ENCODE results near the gene PLA2G4B. TPM values are rescaled to one million over a fixed set of nuclear protein-coding genes. Genes with fewer than 3 reads are reported as not detected.

Gene PLA2G4B
- total RNA-seq, 1 experiment from 2014 or later: 11.0 TPM

DNA sequence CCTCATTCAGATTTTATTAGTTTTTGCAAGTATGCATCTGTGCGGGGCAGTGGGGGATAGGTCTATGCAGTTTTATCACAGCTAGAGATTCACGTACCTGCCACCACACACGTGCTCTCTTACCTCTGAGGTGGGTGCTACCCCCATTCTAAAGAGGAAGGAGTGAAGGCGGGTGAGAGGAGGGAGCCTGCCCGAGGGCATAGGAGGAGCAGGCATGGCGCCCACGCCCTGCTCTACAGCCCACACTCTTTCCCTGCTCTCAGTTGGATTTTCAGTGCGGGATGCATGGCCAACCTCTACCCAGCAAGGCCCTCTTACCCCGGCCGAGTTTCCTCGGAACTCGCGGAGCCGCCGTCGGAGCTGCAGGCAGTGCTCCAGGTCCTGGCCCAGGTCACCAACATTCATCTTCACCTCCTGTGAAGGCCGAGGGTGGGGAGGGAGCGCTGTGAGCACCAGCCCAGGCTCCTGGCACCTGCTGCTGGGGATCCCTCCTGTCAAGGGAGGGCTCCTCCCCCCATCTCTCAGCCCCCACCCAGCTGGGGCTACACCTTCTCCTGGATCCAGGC lies 26.9 kb downstream of the PLA2G4B start:
- H3K27me3 Mint-ChIP-seq (ENCODE audit: low read depth): no peaks in the 10 kb centered on the region; the same call in 1 of the 2 replicates
- H3K27ac Mint-ChIP-seq: no peak overlapping the region
- TF ChIP-seq, protein P1, sequence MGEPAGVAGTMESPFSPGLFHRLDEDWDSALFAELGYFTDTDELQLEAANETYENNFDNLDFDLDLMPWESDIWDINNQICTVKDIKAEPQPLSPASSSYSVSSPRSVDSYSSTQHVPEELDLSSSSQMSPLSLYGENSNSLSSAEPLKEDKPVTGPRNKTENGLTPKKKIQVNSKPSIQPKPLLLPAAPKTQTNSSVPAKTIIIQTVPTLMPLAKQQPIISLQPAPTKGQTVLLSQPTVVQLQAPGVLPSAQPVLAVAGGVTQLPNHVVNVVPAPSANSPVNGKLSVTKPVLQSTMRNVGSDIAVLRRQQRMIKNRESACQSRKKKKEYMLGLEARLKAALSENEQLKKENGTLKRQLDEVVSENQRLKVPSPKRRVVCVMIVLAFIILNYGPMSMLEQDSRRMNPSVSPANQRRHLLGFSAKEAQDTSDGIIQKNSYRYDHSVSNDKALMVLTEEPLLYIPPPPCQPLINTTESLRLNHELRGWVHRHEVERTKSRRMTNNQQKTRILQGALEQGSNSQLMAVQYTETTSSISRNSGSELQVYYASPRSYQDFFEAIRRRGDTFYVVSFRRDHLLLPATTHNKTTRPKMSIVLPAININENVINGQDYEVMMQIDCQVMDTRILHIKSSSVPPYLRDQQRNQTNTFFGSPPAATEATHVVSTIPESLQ (CRISPR knock-in tag; IDR thresholded peaks at IDR 0.05): no peak
- no peak for TF ChIP-seq RORB (CRISPR knock-in tag; IDR thresholded peaks at IDR 0.05)
- TF ChIP-seq, protein P2, sequence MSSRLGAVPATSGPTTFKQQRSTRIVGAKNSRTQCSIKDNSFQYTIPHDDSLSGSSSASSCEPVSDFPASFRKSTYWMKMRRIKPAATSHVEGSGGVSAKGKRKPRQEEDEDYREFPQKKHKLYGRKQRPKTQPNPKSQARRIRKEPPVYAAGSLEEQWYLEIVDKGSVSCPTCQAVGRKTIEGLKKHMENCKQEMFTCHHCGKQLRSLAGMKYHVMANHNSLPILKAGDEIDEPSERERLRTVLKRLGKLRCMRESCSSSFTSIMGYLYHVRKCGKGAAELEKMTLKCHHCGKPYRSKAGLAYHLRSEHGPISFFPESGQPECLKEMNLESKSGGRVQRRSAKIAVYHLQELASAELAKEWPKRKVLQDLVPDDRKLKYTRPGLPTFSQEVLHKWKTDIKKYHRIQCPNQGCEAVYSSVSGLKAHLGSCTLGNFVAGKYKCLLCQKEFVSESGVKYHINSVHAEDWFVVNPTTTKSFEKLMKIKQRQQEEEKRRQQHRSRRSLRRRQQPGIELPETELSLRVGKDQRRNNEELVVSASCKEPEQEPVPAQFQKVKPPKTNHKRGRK (CRISPR knock-in tag; IDR thresholded peaks at IDR 0.05; ENCODE audit: borderline replicate concordance): no peak
- no peak for TF ChIP-seq JAZF1 (CRISPR knock-in tag; IDR thresholded peaks at IDR 0.05)
- TF ChIP-seq NR3C1 (CRISPR knock-in tag; conservative IDR thresholded peaks at IDR 0.05; ENCODE audit: low read depth): no peak
- TF ChIP-seq TEAD4 (CRISPR knock-in tag; IDR thresholded peaks at IDR 0.05): no peak
- no peak for TF ChIP-seq HMGA2 (CRISPR knock-in tag; IDR thresholded peaks at IDR 0.05)
- no peaks in the 10 kb centered on the region for H3K9me3 Mint-ChIP-seq
- no peak overlapping the region for H3K4me3 Mint-ChIP-seq
- DNase-seq (ENCODE audit: low spot score) (no peak), ATAC-seq (no peak)
- peaks cover 5% of the 10 kb centered on the region for H3K4me1 Mint-ChIP-seq
- ChIA-PET CTCF (no interaction called here), POLR2A (no interaction called here)
- H3K36me3 Mint-ChIP-seq: no peaks in the 10 kb centered on the region

DNA sequence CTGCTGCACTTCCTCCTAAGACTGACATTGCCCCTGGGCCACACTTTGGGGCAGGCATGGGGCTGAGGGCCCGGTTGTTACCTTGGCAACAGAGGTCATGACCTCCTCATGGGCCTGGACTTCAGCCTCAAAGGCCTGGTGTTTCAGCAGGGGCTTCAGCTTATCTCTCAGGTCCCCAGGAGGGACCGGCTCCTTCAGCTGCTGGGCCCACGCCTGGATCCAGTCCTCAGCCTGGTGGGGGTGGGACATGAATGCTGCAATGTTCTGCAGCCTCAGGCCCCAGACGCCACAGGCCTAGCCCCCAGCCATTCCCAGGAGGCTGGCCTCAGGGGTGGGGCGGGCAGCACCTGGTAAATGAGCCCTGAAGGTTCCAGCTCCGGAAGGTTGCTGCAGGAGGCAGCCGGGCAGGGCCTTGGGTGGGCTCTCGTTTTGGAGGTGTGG lies 27.6 kb downstream of the PLA2G4B start:
- H3K4me1 Mint-ChIP-seq: peaks cover 5% of the 10 kb centered on the region
- ChIA-PET CTCF (interaction anchor here (0.8 to 1.4 kb wide), 2 partner anchors 38 to 373 kb away, joined by 3 to 8 read pairs; no protein-coding TSS in a partner anchor), POLR2A (interaction anchor here (0.8 kb wide), 1 partner anchor 28 kb away, joined by 3 read pairs; no protein-coding TSS in a partner anchor)
- DNase-seq (ENCODE audit: low spot score): no peak
- no peak for TF ChIP-seq NFATC4 (CRISPR knock-in tag; IDR thresholded peaks at IDR 0.05)
- TF ChIP-seq ZNF263 (CRISPR knock-in tag; IDR thresholded peaks at IDR 0.05; ENCODE audit: low read depth): no peak
- no peak for TF ChIP-seq CREB1 (CRISPR knock-in tag; IDR thresholded peaks at IDR 0.05)
- TF ChIP-seq CBFB (CRISPR knock-in tag; IDR thresholded peaks at IDR 0.05; ENCODE audit: low read depth): no peak
- TF ChIP-seq, protein P3, sequence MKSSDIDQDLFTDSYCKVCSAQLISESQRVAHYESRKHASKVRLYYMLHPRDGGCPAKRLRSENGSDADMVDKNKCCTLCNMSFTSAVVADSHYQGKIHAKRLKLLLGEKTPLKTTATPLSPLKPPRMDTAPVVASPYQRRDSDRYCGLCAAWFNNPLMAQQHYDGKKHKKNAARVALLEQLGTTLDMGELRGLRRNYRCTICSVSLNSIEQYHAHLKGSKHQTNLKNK (CRISPR knock-in tag; IDR thresholded peaks at IDR 0.05): no peak
- no peak for TF ChIP-seq GRHL2 (CRISPR knock-in tag; IDR thresholded peaks at IDR 0.05; ENCODE audit: insufficient replicate concordance, severe bottlenecking)
- TF ChIP-seq, protein P4, sequence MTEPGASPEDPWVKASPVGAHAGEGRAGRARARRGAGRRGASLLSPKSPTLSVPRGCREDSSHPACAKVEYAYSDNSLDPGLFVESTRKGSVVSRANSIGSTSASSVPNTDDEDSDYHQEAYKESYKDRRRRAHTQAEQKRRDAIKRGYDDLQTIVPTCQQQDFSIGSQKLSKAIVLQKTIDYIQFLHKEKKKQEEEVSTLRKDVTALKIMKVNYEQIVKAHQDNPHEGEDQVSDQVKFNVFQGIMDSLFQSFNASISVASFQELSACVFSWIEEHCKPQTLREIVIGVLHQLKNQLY (CRISPR knock-in tag; IDR thresholded peaks at IDR 0.05): no peak
- H3K36me3 Mint-ChIP-seq: no peaks in the 10 kb centered on the region
- H3K27ac Mint-ChIP-seq: no peak overlapping the region
- H3K9me3 Mint-ChIP-seq: no peaks in the 10 kb centered on the region
- H3K27me3 Mint-ChIP-seq (ENCODE audit: low read depth): no peaks in the 10 kb centered on the region; the same call in 1 of the 2 replicates
- no peak overlapping the region for H3K4me3 Mint-ChIP-seq
- ATAC-seq: no peak

DNA sequence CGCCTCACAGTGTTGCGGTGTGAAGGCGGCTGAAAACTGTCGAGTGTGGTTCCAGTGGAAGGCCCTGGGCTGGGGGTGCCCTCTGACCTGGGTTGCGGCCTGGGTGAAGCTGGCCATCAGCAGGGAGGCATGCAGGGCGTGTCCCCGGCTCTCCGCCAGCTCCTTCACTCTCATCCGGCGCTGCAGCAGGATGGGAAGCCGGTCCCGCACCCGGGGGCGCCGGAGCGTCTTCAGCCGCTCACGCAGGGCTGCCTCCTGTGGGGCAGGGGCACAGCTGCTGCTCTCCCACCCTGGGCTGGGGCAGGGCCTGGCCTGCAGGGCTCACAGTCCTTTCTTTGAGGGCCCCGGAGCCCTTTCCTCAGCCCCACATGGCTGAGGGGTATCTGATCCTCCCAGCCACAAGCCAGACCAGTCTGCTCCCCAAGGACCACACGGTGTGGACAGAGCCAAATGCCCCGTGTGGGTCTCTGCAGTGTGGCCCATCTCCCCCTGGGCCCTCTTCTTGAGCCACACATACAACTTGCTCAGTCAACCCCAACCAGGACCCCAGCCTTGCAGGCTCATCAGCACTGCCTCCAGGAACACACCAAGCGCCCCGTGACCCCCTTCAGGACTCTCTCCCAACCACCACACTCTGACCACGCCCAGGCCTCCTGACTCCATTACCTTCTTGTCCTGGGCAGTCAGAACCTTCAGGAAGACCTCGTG lies 28.4 kb downstream of the PLA2G4B start:
- Mint-ChIP-seq H3K27me3 (ENCODE audit: low read depth) (no peaks in the 10 kb centered on the region; the same call in 1 of the 2 replicates), H3K9me3 (no peaks in the 10 kb centered on the region), H3K4me3 (no peak overlapping the region), H3K36me3 (no peaks in the 10 kb centered on the region), H3K4me1 (peaks cover 5% of the 10 kb centered on the region), H3K27ac (peak overlapping the region; percentile 65)
- ChIA-PET CTCF (interaction anchor here (0.8 to 1.4 kb wide), 2 partner anchors 38 to 374 kb away, joined by 3 to 8 read pairs; no protein-coding TSS in a partner anchor), POLR2A (interaction anchor here (0.8 kb wide), 1 partner anchor 27 kb away, joined by 3 read pairs; no protein-coding TSS in a partner anchor)
- TF ChIP-seq ZNF396 (CRISPR knock-in tag; IDR thresholded peaks at IDR 0.05; ENCODE audit: borderline replicate concordance): no peak
- no peak for TF ChIP-seq FOXK1 (CRISPR knock-in tag; IDR thresholded peaks at IDR 0.05)
- TF ChIP-seq ZNF423 (CRISPR knock-in tag; IDR thresholded peaks at IDR 0.05): no peak
- TF ChIP-seq GTF2I (CRISPR knock-in tag; conservative IDR thresholded peaks at IDR 0.05): no peak
- no peak for TF ChIP-seq KAT7 (CRISPR knock-in tag; IDR thresholded peaks at IDR 0.05; ENCODE audit: borderline replicate concordance)
- TF ChIP-seq MYBL2 (CRISPR knock-in tag; IDR thresholded peaks at IDR 0.05): no peak
- TF ChIP-seq ZBTB21 (CRISPR knock-in tag; IDR thresholded peaks at IDR 0.05; ENCODE audit: borderline replicate concordance): no peak
- TF ChIP-seq TCF7 (CRISPR knock-in tag; IDR thresholded peaks at IDR 0.05; ENCODE audit: low read depth): no peak
- no peak for TF ChIP-seq SMAD4 (CRISPR knock-in tag; IDR thresholded peaks at IDR 0.05)
- no peak for TF ChIP-seq NR2C2 (CRISPR knock-in tag; IDR thresholded peaks at IDR 0.05)
- TF ChIP-seq, protein P5, sequence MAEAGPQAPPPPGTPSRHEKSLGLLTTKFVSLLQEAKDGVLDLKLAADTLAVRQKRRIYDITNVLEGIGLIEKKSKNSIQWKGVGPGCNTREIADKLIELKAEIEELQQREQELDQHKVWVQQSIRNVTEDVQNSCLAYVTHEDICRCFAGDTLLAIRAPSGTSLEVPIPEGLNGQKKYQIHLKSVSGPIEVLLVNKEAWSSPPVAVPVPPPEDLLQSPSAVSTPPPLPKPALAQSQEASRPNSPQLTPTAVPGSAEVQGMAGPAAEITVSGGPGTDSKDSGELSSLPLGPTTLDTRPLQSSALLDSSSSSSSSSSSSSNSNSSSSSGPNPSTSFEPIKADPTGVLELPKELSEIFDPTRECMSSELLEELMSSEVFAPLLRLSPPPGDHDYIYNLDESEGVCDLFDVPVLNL (CRISPR knock-in tag; IDR thresholded peaks at IDR 0.05; ENCODE audit: borderline replicate concordance, low read depth): no peak
- no peak for TF ChIP-seq ZNF671 (CRISPR knock-in tag; IDR thresholded peaks at IDR 0.05)
- no peak for TF ChIP-seq NFE2L1 (CRISPR knock-in tag; IDR thresholded peaks at IDR 0.05)
- ATAC-seq: no peak
- DNase-seq (ENCODE audit: low spot score): no peak
